Activated T-cell treated with anti-CD3 and anti-CD28 coated beads, Interleukin-2, amount 50 U/mL, for 1 hour (primary cell): ENCODE results near the gene PTOV1.
"Not testable (repeated sequence)": the region's sequence is repeated elsewhere in the genome, so short reads cannot be mapped to it uniquely, and the experiment has no call there.

Source experiments
- DNase-seq: peaks from one replicate; pipeline ENCODE4 v3.0.0-alpha.2; 2020

Gene PTOV1

GRCh38 chr19:49818649-49819370 lies 32.1 kb upstream of the PTOV1 start:
- no peak for DNase-seq

- not testable (repeated sequence) for DNase-seq
Measured at GRCh38 chr19:49819452-49820115, 31.4 kb upstream of the PTOV1 start.

- no peak for DNase-seq
Measured at GRCh38 chr19:49820125-49820524, 30.8 kb upstream of the PTOV1 start.

GRCh38 chr19:49823472-49823871 lies 27.5 kb upstream of the PTOV1 start:
- no peak for DNase-seq

GRCh38 chr19:49824662-49825061 lies 26.3 kb upstream of the PTOV1 start:
- no peak for DNase-seq

- DNase-seq: no peak
Measured at GRCh38 chr19:49827034-49827433, 23.9 kb upstream of the PTOV1 start.

- DNase-seq: no peak
Measured at GRCh38 chr19:49829200-49829599, 21.8 kb upstream of the PTOV1 start.

GRCh38 chr19:49829721-49830120 lies 21.2 kb upstream of the PTOV1 start:
- DNase-seq: no peak

- DNase-seq: no peak
Measured at GRCh38 chr19:49830766-49831165, 20.2 kb upstream of the PTOV1 start.

GRCh38 chr19:49831592-49831991 lies 19.4 kb upstream of the PTOV1 start:
- DNase-seq: no peak

- no peak for DNase-seq
Measured at GRCh38 chr19:49832556-49832955, 18.4 kb upstream of the PTOV1 start.

- DNase-seq: no peak
Measured at GRCh38 chr19:49833599-49833998, 17.4 kb upstream of the PTOV1 start.

GRCh38 chr19:49835562-49835961 lies 15.4 kb upstream of the PTOV1 start:
- no peak for DNase-seq

- no peak for DNase-seq
Measured at GRCh38 chr19:49836176-49837008, 14.6 kb upstream of the PTOV1 start.

GRCh38 chr19:49837009-49837310 lies 14.0 kb upstream of the PTOV1 start:
- no peak for DNase-seq

- DNase-seq: no peak
Measured at GRCh38 chr19:49837425-49837824, 13.5 kb upstream of the PTOV1 start.

- no peak for DNase-seq
Measured at GRCh38 chr19:49838885-49839588, 11.9 kb upstream of the PTOV1 start.

- no peak for DNase-seq
Measured at GRCh38 chr19:49839713-49840112, 11.2 kb upstream of the PTOV1 start.

- no peak for DNase-seq
Measured at GRCh38 chr19:49840321-49840720, 10.6 kb upstream of the PTOV1 start.

GRCh38 chr19:49840736-49841249 lies 10.2 kb upstream of the PTOV1 start:
- DNase-seq: no peak

GRCh38 chr19:49843265-49843664 lies 7.7 kb upstream of the PTOV1 start:
- no peak for DNase-seq

GRCh38 chr19:49844138-49845095 lies 6.5 kb upstream of the PTOV1 start:
- DNase-seq: no peak
